NCI-H1048 (cell line): Measurements from ENCODE around the gene CIB2.

Experiments
- DNase-seq: peaks from one replicate; lab custom pipeline; 2025; lab: John Stamatoyannopoulos, UW

CIB2 gene

DNA sequence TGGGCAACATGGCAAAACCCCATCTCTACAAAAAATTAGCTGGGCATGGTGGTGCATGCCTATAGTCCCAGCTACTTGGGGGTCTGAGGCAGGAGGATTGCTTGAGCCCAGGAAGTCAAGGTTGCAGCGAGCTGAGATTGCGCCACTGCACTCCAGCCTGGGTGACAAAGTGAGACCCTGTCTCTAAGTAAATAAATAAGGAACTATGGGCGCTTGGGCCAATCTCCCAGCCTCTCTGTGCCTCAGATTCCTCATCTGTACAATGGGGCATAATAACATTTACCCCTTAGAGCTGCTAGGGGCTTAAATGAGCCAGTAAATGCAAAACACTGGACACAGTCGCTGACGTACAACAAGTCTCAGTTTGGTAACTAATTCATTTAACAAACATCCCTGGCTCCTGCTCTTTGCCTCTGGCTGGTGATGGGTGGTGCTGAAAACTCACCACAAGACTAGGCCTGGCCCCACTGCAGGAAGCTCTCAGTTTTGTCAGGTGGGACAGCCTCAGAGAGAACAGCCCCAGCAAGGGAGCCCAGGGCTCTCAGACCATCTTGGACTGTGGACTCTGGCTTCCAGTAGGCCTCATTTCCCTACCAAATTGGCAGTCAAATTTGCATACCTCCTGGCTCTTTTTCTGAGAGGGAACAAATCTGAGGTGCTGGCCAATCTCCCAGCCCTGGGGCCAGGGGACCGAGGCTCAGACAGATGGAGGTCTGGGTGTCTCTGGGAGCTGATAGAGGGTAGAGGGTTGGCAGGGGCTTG is 47.4 kb downstream of the CIB2 start:
- DNase-seq = peak; percentile 75

DNA sequence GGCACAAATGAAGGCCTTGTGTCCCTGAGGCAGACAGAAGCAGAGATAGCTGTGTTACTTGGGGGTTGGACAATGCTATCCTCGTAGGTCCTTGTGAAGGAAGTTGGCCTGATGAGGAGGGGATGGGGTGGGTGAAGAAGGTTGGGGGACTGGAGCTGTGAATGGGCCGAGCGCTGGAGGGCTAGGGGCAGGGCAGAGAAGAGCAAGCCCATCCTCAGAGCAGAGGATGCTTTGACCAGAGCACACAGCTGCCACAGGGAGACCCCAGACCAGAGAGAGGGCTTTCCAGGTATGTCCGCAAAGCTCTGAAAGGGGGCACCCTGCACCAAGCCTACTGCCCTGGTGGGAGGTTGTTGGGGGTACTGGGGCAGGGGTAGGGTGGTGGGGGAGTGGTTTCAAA is 48.1 kb downstream of the CIB2 start:
- no peak for DNase-seq

DNA sequence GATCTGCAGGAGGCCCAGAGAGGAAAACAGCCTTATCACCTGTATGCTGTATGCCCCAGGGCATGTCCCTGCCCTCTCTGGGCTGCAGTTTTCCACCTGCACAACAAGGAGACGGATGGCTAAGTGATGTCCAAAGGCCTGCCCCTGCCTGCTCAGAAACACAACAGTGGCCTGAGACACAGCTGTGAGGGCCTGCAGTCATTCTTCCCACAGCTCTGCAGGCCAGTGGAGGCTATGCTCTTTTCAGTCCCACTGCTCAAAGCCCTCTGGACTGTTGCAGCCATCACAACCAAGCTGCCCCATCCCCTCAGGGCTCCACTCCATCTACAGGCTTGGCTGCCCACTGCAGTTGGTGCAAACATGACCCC is 48.5 kb downstream of the CIB2 start:
- DNase-seq = no peak

DNA sequence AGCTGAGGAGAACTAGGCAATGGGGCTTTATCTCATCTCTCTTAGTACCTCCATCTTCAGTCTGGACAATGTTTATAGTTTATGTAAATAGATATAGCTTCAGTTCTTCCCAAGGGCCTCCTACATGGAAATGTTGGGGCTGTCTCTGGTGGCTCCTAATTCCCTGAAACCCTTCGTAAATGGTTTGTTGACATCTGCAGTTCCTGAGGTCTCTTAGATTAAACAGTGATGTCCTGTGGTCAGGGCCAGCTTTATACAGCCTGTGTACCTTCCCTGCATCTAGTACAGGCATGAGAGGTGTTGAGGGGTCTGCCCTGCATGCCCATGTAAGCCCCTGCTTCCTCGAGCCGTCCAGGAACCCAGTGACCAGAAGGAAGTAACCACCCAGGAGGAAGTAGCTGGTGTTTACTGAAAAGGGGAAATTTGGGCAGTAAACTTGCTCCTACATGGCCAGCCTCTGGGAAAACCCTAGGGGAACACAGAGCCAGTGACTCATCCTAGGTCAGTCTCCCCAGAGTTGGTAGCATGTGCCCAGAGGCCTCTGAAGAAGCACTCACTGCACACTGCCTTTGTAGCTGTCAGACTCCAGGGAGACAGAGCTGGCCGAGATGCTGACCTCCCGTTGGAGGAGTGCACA is 49.0 kb downstream of the CIB2 start:
- DNase-seq = no peak

DNA sequence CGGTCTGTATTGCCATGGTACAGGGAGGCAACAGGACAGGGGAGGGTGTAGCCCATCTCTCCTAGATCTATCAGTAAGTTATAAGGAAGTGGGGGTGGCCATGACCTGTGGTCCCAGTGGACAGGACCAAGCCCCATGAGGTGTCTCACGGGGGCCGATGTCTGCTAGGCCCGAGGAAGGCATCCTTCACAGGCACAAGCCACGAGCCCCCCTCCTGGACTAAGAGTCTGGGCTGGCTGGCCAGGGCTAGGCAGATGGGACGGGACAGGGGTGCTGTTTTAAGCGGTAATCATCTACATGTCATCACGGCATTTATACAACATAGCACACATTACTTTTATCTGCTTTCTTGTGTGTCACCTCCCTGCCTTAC is 51.2 kb downstream of the CIB2 start:
- no peak for DNase-seq

DNA sequence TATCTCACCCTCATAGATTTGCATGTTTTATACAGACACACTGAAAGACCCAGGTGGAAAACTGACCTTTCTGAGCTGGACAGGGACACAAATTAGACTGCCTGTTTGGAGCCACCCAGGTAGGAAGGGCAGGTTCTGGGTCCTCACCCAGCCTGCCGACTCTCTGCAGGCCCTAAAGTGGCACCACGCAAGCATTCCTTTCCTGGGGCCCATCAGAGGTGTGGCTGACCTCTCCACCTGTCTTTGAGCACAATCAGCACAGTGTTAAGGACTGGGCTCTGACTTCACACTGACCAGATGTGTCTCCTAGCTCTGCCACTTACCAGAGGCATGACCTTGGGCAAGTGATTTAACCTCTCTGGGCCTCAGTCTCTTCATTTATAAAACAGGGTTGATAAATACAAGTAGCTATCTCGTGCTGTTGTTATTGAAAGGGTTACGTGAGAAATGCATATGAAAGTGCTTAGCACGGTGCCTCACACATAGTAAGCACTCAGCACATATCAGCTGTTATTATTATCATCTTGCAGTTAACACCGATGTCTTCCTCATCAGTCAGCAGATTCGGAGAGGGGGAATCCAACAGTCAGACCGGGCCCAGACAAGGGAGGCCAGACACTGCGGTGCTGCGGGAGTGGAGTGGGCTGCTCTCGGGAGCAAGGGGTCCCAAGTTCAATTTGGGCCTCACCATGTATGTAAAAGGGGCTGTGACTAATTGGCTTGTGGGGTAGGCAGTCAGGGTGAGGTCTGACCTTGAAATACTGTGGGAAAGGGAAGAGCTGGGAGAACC is 51.8 kb downstream of the CIB2 start:
- no peak for DNase-seq

DNA sequence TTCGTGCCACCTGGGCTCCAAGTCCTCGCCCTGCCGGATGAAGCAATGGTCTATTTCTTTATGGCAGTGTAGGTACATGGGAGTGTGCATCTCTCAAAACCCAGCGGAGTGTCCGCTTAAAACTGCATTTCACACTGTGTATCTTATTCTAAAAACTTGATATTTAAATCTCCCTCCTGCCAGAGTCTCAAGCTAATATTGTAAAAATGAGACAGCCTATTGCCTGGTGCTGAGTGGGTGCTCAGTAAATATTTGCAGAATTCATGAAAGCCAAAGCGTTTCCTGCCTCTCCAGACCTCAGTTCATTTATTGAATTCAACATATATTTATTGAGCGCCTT is 53.4 kb downstream of the CIB2 start:
- DNase-seq = no peak

DNA sequence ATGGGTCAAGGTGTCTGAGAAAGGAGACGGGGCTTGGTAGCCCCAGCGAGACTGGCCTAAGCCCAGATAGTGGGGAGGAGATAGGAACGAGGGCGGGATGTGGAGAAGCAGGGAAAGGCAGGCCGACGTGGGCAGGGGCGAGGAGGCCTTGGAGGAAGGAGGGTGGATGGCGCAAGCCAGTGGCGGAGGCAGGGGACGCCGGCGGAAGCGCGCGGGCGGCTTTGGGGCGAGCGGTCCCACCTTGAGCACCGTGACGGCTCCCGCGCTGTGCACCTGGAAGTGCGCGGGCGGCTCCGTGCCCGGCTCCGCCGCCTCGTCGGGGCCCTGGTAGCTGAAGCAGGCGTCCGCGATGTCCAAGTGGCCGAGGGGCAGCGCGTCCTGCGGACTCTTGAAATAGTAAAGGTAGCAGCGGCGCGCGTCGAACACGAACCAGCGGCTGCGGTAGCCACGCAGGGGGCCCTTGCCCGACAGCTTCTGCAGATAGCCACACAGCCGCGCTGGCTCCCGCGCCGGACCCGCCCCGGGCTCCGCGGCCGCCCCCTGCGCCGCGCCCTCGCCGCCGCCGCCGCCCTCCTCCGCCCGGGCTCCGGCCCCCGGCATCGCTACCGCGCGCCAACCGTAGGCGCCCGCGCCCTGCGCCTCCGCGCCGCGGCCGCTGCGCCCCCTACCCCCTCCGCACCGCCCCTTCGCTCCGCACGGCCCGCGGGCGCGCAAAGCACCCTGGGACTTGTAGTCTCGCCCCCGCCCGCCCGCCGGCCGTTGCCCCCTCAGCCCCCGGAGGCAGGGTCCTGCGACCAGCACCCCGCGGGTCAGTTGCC is 54.0 kb downstream of the CIB2 start, which contains the start of gene TBC1D2B:
TSS of gene TBC1D2B (minus strand) at position 659 of the 818 bp plus-strand sequence. CDS start at position 600, 59 bp downstream.
- peak; percentile 24 for DNase-seq

DNA sequence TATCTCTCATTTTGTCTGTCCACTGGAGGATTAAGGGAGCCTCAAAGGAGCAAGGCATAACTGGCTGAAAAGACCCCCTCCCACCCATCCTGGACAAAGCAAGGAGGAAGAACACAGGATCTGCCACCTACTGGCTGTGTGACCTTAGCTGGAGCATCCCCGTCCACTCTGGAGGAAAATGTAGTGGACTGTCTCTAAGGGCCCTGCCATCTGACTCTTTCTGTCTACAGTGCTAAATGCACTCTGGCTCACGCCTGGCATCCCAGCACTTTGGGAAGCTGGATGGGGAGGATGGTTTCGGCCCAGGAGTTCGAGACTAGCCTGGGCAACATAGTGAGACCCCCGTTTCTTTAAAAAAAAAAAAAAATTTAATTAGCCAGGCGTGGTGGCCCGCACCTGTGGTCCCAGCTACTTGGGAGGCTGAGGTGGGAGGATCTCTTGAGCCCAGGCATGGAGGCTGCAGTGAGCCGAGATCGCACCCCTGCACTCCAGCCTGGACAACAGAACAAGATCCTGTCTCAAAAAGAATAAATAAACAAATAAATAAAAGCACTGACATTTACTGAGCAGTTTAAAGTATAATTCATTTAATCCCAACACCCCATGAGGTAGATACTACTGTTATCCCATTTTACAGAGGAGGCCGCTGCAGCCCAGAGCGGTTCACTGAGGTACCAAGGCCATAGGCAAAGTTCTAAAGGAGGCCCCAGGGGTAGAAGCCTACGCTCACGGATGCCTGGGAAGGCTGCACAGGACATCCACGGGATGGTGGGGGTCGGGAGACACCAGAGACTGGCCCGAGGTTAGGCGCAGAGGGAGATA is 54.8 kb downstream of the CIB2 start:
- no peak for DNase-seq

DNA sequence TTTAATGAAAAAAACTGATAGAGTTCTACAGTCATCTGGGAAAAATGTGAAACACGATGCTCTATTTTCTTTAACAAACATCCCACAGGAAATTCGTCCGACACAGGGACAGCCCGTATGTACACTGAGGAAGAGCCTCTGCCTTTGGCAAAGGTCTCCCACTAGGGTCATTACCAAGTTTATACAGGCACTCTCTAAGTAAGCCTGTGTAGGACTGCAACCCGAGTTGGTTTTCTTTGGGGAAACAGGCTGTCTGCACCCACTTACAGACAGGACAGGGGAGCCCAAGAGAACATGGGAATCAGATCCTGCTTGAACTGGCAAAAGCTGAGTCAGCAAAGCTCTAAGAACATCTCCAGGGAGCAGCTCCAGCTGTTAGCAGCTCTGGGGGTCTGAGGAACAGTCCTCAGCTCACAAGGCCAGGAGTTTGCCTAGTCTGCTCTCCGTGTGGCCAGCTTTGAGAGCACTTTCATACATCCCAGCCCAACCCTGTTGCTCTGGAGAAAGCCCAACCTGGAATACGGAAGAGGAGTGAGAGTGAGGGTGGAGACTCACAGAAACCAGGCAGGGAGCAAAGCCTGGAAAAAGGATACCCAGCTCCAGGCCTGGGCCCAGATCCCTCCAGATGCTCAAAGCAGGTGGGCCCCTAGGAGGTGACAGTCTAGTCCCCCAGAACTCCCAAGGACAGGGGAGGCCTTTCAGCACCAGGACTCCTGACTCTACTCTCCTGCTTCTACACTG is 55.6 kb downstream of the CIB2 start:
- DNase-seq = no peak

DNA sequence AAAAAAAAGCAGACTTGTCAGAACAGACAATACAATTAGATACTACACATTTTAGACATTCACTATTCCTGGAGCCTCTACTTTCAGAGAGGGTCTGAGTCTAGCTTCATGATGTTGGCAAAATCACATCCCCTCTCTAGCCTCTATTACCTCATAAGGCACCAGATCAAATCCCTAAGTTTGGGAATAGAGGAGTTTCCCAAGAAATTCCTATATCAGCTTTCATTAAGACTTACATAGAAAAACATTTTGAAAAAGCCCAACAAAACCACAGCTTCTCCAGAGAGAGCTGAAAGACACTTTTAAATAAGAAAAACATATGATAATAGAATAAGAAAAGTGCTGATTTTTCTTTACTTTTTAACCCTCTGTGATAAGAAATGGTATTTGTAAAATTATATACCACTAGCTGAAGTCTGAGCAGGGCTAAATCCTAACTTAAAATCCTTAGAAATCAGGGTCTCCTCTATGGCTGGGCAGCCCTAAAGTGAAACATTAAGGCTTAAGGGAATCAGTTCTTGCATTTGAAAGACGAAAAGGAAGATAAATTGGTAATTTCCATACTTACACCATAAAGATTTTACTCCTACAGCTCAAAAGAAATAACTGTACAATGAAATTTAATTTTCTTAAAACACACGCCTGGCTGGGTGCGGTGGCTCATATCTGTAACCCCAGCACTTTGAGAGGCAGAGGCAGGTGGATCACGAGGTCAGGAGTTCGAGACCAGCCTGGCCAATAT is 58.0 kb downstream of the CIB2 start:
- no peak for DNase-seq

DNA sequence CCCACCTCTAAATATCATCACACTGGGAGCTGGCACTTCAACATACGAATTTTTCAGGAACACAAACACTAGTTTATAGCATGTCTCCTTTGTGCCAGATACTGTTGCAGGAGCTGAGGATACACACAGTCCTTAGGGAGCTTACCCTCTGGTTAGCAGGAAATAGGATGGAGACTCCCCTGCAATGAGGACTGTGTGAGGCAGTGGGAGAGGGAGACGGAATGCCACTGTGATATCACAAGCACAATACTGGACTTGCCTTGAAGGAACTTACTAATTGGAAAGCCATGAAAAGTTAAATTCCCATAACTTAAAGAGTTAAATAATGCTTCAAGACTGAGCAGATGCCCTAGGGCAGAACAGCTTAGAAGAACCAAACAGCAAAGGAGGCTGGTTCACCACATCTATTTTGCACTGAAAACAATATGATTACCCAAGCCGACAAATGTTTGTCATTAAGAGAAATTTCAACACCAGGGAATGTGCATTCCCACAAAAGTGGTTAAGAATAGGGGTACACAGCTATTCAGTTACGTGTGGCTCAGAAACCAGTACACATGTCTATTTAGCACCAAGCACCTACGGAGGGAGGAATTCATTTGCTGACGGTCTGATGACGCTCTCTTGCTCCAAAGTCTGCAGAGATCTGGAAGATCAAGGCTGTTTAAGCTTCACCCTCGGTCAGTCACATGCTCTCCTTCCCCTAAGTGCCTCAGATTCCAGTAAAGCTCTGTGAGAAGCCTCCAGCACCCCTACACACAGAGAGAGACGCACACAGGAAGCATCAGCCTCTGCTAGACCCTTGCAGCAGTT is 59.0 kb downstream of the CIB2 start:
- DNase-seq = no peak

DNA sequence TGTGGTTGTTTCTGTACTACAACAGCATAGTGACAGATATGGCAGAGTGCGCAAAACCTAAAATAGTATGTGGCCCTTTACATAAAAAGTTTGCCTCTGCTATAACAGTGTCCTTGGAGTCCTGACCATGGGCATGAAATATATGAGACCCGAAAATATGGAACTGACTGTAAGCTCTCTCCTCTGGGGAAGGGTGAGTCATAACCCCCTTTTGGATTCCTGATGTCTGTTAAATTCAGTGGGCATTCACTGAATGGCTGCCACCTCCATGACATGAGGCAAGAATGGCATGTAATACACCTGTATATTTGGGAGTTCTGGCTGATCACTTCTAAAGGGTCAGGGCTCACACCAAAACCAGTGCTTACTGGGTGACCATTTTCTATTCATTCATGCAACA is 59.9 kb downstream of the CIB2 start:
- DNase-seq = no peak

DNA sequence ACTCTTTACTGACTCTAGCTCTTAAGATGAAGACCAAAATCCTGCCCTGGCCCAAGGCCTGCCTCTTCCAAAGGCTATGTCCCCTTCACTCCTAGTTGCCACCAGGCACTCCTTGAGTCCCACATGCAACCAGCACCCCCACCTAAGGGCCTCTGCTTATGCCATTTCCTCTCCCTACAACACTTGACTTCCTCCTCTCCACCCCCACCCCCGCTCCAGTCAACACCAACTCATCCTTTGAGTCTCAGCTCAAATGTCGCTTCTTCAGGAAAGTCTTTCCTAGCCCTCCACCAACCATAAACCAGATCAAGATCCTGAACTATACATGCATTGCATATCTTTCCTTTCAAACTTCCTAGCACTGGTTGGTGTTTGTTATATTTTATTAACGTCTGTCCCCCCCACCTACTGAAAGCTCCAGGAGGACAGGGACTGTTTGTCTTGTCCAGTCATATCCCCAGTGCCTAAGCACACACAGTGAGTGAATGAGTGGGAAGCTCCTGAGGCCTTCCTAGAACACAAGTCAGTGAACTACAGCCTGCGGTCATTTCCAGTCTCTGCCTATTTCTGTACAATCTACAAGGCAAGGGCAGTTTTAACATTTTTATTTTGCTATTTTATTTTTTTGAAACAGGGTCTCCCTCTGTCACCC is 61.1 kb downstream of the CIB2 start:
- DNase-seq = no peak

DNA sequence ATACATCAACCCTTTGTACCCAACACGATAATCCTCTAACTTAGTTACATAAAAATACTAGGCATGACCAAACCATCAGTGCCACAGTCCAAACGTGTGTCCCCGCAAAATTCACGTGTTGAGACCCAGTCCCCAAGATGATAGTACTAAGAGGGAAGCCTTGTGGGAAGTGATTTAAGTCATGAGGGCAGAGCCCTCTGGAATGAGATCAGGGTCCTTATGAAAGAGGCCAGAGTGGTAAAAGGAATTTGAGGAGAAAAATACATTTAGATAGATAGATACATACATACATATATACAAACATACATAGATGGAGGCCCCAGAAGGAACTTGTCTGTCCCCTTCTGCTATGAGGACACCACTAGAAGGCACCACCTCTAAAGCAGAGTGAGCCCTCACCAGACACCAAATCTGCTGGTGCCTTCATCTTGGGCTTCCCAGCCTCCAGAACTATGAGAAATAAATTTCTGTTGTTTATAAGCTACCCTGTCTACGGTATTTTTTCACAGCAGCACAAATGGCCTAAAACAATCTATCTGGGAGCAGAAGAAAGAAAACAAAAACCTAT is 61.7 kb downstream of the CIB2 start:
- no peak for DNase-seq

DNA sequence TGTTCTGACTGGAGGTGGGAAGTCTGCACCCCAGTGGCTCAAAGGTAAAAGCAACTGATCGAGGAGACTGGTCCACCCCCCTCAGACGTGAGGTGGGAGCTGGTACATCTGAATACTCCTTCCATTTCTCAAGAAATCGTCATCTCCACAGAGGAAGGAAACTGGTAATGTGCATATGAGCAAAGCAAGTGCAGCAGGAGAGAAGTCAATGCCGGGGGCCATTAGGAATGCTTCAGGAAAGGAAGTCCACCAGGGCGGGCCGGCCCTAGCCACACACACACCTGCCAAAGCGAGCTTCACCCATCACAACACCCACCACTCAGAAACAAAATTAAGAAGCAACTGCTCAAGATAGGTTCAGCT is 62.2 kb downstream of the CIB2 start:
- DNase-seq = no peak

DNA sequence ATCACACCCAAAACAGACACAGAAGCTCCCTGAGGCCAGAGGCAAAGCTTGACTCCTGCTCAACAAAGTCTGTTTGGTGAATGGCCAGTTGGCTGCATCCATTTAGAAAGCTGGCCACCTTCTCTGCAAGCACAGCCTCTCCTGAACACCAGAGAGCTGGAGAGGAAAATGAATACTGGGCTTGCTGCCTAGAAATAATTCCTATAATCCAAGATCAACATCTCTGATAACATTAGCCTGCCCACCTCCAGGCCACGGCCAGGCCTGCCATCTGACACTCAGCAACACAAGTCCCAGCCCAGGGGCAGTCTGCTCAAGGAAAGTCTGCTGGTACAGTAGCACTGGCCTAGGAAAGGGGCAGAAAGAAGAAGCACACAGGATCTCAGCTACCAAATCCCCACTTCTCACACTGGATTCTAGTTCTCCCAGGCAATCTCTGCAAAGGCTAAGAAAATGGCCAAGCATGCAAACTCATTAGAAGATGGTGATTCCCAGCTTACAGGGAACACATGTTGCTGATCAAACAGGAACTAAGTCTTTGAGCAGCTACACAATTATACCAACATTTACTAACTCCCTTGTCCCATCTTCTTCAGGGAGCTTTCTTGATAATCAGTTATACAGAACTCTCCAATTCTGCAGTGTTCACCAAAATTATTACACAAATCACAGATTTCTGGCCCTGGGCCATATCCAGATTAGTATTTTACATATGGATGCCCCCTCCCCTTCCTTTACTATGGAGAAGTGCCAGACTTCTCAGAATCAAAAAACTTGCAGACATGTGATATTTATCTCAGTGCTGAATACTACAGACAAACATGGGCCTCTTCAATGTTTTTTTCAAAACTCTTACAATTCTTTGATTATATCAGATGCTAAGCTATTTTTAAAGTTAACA is 63.7 kb downstream of the CIB2 start:
- DNase-seq = no peak
